CD8-positive, alpha-beta memory T cell (primary cell): Measurements from ENCODE around the gene PRSS21. TPM values are rescaled to one million over a fixed set of nuclear protein-coding genes. Genes with fewer than 3 reads are reported as not detected.

ENCODE experiments used
- CTCF ChIA-PET: fragments of 350-600 bp; sonication (Branson Sonifier 250); formaldehyde crosslinking; loops from one replicate; lab custom pipeline; 2021; ENCODE audit warnings: antibody characterized with exemption; lab: Charles Lee
- POLR2A ChIA-PET: fragments of 350-600 bp; sonication (Branson Sonifier 250); formaldehyde crosslinking; loops from one replicate; lab custom pipeline; 2021; ENCODE audit warnings: antibody characterized with exemption; lab: Charles Lee
- DNase-seq, 5 donors: peaks; one replicate each; pipeline versions ENCODE4 v3.0.0 to v3.0.0-alpha.2; 2020 to 2022; ENCODE audit warnings: mixed read lengths in 1 of 5
- H3K27ac ChIP-seq: one replicate; pipeline ENCODE4 v1.7.0; 2013; ENCODE audit warnings: low read depth, mild to moderate bottlenecking, low read length, moderate library complexity
- H3K27me3 ChIP-seq: 2 replicates; pipeline ENCODE4 v1.7.0; 2013; ENCODE audit warnings: low read length, mild to moderate bottlenecking; ENCODE audit not compliant: insufficient read depth, poor library complexity, severe bottlenecking
- H3K36me3 ChIP-seq: 2 replicates; pipeline ENCODE4 v1.7.0; 2013; ENCODE audit warnings: mild to moderate bottlenecking, low read length, moderate library complexity; ENCODE audit not compliant: insufficient read depth
- H3K4me1 ChIP-seq: 2 replicates; pipeline ENCODE4 v1.7.0; 2013; ENCODE audit warnings: mild to moderate bottlenecking, low read length, moderate library complexity; ENCODE audit not compliant: insufficient read depth
- H3K4me3 ChIP-seq: 2 replicates; pipeline ENCODE4 v1.7.0; 2013; ENCODE audit warnings: mild to moderate bottlenecking, low read length
- H3K9me3 ChIP-seq: 2 replicates; pipeline ENCODE4 v1.7.0; 2013; ENCODE audit warnings: mild to moderate bottlenecking, low read length
- H3K27ac Mint-ChIP-seq, 8 donors: one replicate each; pipeline ENCODE4 v1.8.0; 2020 to 2021; ENCODE audit warnings: mixed read lengths in 8 of 8, mild to moderate bottlenecking in 6 of 8, inconsistent platforms in 3 of 8, moderate library complexity in 3 of 8
- H3K27me3 Mint-ChIP-seq, 2 donors: one replicate each; pipeline ENCODE4 v1.8.0; 2020 to 2021; ENCODE audit warnings: mixed read lengths in 2 of 2, mild to moderate bottlenecking in 1 of 2, moderate library complexity in 1 of 2
- H3K36me3 Mint-ChIP-seq, 3 donors: one replicate each; pipeline ENCODE4 v1.8.0; 2020 to 2021; ENCODE audit warnings: mixed read lengths in 3 of 3, inconsistent platforms in 1 of 3, mild to moderate bottlenecking in 1 of 3
- H3K4me1 Mint-ChIP-seq, 3 donors: one replicate each; pipeline ENCODE4 v1.8.0; 2020 to 2021; ENCODE audit warnings: mixed read lengths in 3 of 3, inconsistent platforms in 1 of 3, mild to moderate bottlenecking in 1 of 3
- H3K4me3 Mint-ChIP-seq, 7 donors: one replicate each; pipeline ENCODE4 v1.8.0; 2020 to 2021; ENCODE audit warnings: mixed read lengths in 7 of 7, mild to moderate bottlenecking in 6 of 7, moderate library complexity in 4 of 7, inconsistent platforms in 2 of 7
- H3K9me3 Mint-ChIP-seq, 5 donors: one replicate each; pipeline ENCODE4 v1.8.0; 2020 to 2022; ENCODE audit warnings: mixed read lengths in 5 of 5, mild to moderate bottlenecking in 3 of 5, moderate library complexity in 2 of 5, inconsistent platforms in 1 of 5
- polyA plus RNA-seq: library from polyadenylated mRNA; unstranded; fragments of 300-500 nt; fragmentation: Illumina TruSeq; gene quantifications from one replicate; pipeline ENCODE4 v1.2.3, GENCODE V29; 2021
- total RNA-seq, 2 experiments: library from RNA; stranded (reverse); gene quantifications; one replicate each; pipeline ENCODE4 v1.2.3, GENCODE V29; 2021

The PRSS21 gene
- total and polyA plus RNA-seq, 3 experiments from 2014 or later: 8.8 to 13.6 (median 9.2) TPM

DNA sequence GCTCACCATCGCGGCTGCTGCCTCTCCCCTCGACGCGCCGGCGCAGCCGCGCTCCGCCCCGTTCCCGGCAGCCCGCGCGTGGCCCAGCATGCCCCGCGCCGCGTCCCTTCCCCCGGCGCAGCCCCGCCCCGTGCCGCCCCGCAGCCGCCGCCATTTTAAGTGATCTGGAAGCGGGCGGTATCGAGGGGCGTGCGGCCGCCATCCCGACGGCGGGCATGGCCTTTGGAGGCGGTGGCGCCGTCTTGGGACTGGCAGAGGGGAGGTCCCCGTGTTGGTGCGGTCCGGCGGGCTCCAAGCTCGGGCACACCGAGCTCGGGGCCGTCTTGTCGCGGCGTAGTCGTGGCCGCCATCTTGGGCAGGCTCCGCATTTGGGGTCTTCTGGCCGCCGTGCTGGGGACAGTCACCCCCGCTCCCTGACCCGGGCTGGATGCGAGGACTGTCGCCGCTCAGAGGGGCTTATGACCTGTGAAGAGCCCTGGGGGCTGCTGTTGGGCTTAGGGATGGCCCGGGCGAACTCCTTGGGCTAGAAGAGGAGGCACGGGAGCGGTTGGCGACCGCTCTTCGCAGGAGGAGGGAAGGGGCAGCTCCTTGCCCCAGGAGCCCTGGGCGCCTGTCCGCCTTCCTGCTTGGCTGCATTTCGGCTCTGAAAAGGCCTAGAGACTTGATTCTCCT, 39.7 kb upstream of the PRSS21 start, which contains the start of gene ELOB:
ELOB (minus strand) TSS at position 50 of the 672 bp plus-strand sequence; CDS start at position 9, 41 bp downstream.
- ChIA-PET CTCF (interaction anchor here (1.4 kb wide), 2 partner anchors 26 to 91 kb away, joined by 4 to 5 read pairs; no protein-coding TSS in a partner anchor), POLR2A (interaction anchor here (0.7 to 3.8 kb wide), 5 partner anchors 25 to 317 kb away, joined by 3 to 55 read pairs (median 6); partner anchors contain the start of genes PKMYT1, SRRM2 and TEDC2)
- peaks cover 24 to 62% (median 36%) of the 10 kb centered on the region in 3 donors for H3K4me1 Mint-ChIP-seq
- Histone ChIP-seq H3K9me3 (no peaks in the 10 kb centered on the region), H3K4me3 (peak within 1 kb of the TSS; percentile 97), H3K36me3 (peaks cover 22% of the 10 kb centered on the region), H3K4me1 (peaks cover 32% of the 10 kb centered on the region), H3K27ac (peak within 1 kb of the TSS; percentile 96), H3K27me3 (no peaks in the 10 kb centered on the region)
- H3K27me3 Mint-ChIP-seq: peaks cover 0 to 1% of the 10 kb centered on the region in 2 donors
- H3K9me3 Mint-ChIP-seq: no peaks in the 10 kb centered on the region
- peaks cover 0 to 43% (median 2%) of the 10 kb centered on the region in 3 donors for H3K36me3 Mint-ChIP-seq
- peak; percentile 84 to 91 (median 84) for DNase-seq
- peak within 1 kb of the TSS; percentile 95 to 98 (median 97) for H3K4me3 Mint-ChIP-seq
- peak within 1 kb of the TSS; percentile 98 to 100 (median 98) for H3K27ac Mint-ChIP-seq

DNA sequence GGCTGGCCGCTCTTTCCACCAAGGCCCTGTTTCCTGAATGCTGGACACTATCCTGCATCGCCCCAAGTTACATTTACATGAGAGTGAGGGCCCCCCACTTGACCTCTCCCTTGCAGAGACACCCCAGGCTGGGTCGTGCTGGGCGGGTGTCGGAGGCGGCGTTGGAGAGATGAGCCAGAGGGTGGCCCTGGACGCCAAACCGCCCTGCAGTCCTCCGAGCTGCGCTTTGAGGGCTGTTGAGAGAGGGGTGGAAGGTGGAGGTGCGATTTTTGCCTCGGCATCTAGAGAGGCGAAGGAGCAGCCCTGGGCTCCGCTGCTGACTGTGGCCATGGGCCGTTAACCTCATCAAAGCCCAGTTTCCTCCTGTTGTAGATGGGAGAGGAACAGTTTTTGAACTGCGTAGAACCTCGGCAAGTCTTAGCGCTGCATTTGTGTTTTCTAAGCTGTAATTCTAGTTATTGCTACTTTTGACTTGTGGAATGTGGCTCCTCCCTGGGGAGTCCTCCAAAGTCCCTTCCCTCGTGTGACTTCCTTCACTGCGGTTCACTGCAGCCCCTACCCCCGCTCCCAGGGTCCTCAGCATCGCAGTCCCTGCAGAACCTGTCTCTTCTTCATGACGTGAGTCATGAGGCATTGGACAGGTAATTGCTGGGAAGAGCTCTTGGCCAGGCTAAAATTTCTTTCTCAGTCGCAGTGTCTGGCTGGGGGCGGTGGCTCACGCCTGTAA, 39.0 kb upstream of the PRSS21 start:
- no peaks in the 10 kb centered on the region for H3K27me3 ChIP-seq
- DNase-seq: peak in 4 of 5 donors; percentile 11 to 70 (median 38)
- peak overlapping the region; percentile 96 for H3K27ac ChIP-seq
- POLR2A ChIA-PET: interaction anchor here (0.6 to 3.8 kb wide), 7 partner anchors 26 to 318 kb away, joined by 3 to 55 read pairs (median 3); partner anchors contain the start of genes PKMYT1, SRRM2 and TEDC2
- H3K27ac Mint-ChIP-seq: peak overlapping the region; percentile 98 to 100 (median 98)
- peaks cover 0 to 37% (median 0%) of the 10 kb centered on the region in 3 donors for H3K36me3 Mint-ChIP-seq
- H3K4me3 ChIP-seq: peak overlapping the region; percentile 97
- H3K9me3 Mint-ChIP-seq: no peaks in the 10 kb centered on the region
- CTCF ChIA-PET: interaction anchor here (1.0 to 1.9 kb wide), 4 partner anchors 13 to 149 kb away, joined by 3 to 5 read pairs (median 4); no protein-coding TSS in a partner anchor
- peaks cover 0 to 1% of the 10 kb centered on the region in 2 donors for H3K27me3 Mint-ChIP-seq
- peaks cover 32% of the 10 kb centered on the region for H3K4me1 ChIP-seq
- no peaks in the 10 kb centered on the region for H3K9me3 ChIP-seq
- peaks cover 21 to 55% (median 31%) of the 10 kb centered on the region in 3 donors for H3K4me1 Mint-ChIP-seq
- H3K36me3 ChIP-seq: peaks cover 17% of the 10 kb centered on the region
- H3K4me3 Mint-ChIP-seq: peak overlapping the region; percentile 95 to 98 (median 97)

DNA sequence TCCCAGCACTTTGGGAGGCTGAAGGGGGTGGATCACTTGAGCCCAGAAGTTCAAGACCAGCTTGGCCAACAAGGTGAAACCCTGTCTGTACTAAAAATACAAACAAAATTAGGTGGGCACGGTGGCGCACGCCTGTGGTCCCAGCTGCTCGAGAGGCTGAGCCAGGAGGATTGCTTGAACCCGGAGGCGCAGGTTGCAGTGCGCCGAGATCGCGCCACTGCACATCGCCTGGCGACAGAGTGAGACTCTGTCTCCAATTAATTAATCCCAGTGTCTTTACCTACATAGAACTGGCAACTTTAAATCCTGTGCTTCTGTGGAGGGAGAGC, 38.4 kb upstream of the PRSS21 start:
- ChIA-PET CTCF (interaction anchor here (1.0 to 1.9 kb wide), 3 partner anchors 13 to 148 kb away, joined by 3 to 5 read pairs (median 4); no protein-coding TSS in a partner anchor), POLR2A (interaction anchor here (0.6 to 3.8 kb wide), 6 partner anchors 26 to 202 kb away, joined by 3 to 55 read pairs (median 3); partner anchors contain the start of genes PKMYT1 and SRRM2)
- H3K27ac Mint-ChIP-seq: peak overlapping the region; percentile 98 to 100 (median 98)
- Histone ChIP-seq H3K4me1 (peaks cover 32% of the 10 kb centered on the region), H3K27ac (peak overlapping the region; percentile 96), H3K27me3 (no peaks in the 10 kb centered on the region), H3K36me3 (peaks cover 11% of the 10 kb centered on the region), H3K4me3 (peak overlapping the region; percentile 97), H3K9me3 (no peaks in the 10 kb centered on the region)
- no peaks in the 10 kb centered on the region for H3K9me3 Mint-ChIP-seq
- peaks cover 21 to 51% (median 31%) of the 10 kb centered on the region in 3 donors for H3K4me1 Mint-ChIP-seq
- H3K4me3 Mint-ChIP-seq: peak overlapping the region; percentile 95 to 98 (median 97)
- peaks cover 0 to 1% of the 10 kb centered on the region in 2 donors for H3K27me3 Mint-ChIP-seq
- peaks cover 0 to 32% (median 0%) of the 10 kb centered on the region in 3 donors for H3K36me3 Mint-ChIP-seq
- no peak for DNase-seq

DNA sequence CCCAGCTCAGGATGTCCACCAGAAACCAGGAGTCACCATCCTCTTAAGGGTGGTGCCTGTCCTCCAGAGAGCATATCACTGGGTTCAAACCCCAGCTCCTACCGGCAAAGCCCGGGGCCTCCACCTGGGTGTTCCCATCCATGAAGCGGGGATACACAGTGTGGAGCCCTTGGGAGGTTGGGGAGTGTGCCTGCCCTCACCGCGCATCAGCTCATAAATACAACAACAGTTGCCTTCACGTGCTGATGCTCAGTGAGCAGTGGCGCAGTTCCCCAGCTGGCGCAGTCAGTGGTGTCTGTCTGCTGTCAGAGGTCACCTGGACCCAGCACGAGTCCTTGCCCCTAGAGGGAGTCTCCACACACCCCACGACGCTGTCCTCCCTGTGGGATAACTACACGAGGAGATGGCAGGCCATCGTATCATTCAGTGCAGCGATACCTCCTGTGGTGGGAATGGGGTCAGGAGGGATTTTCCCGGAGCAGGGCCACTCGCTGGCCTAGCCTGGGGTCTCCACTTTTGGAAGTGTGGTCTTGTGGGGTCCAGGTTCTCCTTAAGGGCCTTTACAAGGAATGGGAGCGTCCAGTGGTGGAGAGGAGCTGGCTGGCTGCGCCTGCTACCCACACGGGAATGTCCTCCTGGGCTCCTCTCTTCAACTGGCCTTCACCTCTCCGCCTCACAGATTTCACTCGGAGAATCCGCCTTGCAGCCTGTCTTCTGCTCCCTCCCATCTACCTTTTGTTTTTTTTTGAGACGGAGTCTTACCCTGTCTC, 37.7 kb upstream of the PRSS21 start:
- ChIA-PET POLR2A (interaction anchor here (0.6 to 3.8 kb wide), 2 partner anchors 27 to 127 kb away, joined by 3 to 55 read pairs; partner anchors contain the start of gene SRRM2), CTCF (interaction anchor here (1.0 to 1.9 kb wide), 2 partner anchors 12 to 148 kb away, joined by 3 to 4 read pairs; no protein-coding TSS in a partner anchor)
- H3K27ac Mint-ChIP-seq: peak overlapping the region in 7 of 8 donors; percentile 98 to 100 (median 98)

DNA sequence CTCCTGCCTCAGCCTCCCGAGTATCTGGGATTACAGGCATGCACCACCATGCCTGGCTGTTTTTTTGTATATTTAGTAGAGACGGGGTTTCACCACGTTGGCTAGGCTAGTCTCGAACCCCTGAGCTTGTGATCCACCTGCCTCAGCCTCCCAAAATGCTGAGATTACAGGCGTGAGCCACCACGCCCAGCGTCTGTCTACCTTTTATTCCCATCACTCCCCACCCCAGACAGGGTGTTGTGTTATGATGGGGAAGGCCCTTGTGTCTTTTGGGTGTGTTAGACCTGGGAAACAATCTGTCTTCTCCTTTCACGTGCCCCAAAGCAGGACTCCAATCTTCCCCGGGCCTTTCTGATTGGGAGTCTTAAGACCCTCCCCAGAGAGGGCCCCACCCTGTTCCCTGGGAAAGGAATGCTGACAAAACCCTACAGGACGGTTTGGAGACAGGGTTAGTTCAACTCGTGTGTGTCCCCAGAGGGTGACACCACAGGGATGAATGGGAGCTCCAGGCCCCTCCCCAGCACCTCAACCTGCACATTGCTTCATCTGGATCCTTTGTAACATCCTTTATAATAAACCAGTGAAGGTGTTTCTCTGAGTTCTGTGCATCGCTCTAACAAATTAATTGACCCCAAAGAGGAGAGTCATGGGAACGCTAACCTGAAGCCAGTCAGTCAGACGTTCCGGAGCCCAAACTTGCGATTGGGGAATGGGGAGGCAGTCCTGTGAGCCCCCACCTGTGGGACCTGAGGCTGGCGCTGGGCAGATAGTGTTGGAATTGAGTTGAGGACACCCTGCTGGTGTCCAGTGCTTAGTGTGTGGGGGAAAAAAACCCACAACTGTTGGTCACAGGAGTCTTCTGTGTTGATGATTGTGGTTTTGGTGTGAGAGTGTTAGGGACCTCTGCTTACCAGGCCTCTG, 36.8 kb upstream of the PRSS21 start:
- H3K4me1 ChIP-seq: peaks cover 32% of the 10 kb centered on the region
- Mint-ChIP-seq H3K36me3 (peaks cover 0 to 20% (median 0%) of the 10 kb centered on the region in 3 donors), H3K4me3 (peak overlapping the region in 6 of 7 donors; percentile 19 to 66 (median 37)), H3K27me3 (peaks cover 0 to 1% of the 10 kb centered on the region in 2 donors), H3K9me3 (no peaks in the 10 kb centered on the region), H3K4me1 (peaks cover 24 to 46% (median 25%) of the 10 kb centered on the region in 3 donors), H3K27ac (peak overlapping the region in 6 of 8 donors; percentile 79 to 100 (median 87))
- H3K27ac ChIP-seq: no peak overlapping the region
- peaks cover under 1% of the 10 kb centered on the region for H3K36me3 ChIP-seq
- no peaks in the 10 kb centered on the region for H3K27me3 ChIP-seq
- H3K4me3 ChIP-seq: no peak overlapping the region
- POLR2A ChIA-PET: no interaction called here
- peak in 1 of 5 donors; percentile 15 for DNase-seq
- no peaks in the 10 kb centered on the region for H3K9me3 ChIP-seq
- CTCF ChIA-PET: interaction anchor here (1.9 kb wide), 1 partner anchor 147 kb away, joined by 4 read pairs; no protein-coding TSS in a partner anchor

More for the DNA sequence above, 37.7 kb upstream of the PRSS21 start:
- Mint-ChIP-seq H3K4me3 (peak overlapping the region; percentile 45 to 98 (median 97)), H3K9me3 (no peaks in the 10 kb centered on the region), H3K36me3 (peaks cover 0 to 26% (median 0%) of the 10 kb centered on the region in 3 donors), H3K4me1 (peaks cover 21 to 47% (median 30%) of the 10 kb centered on the region in 3 donors), H3K27me3 (peaks cover 0 to 1% of the 10 kb centered on the region in 2 donors)
- Histone ChIP-seq H3K27ac (no peak overlapping the region), H3K4me3 (no peak overlapping the region), H3K27me3 (no peaks in the 10 kb centered on the region), H3K36me3 (peaks cover 6% of the 10 kb centered on the region), H3K4me1 (peaks cover 32% of the 10 kb centered on the region), H3K9me3 (no peaks in the 10 kb centered on the region)
- DNase-seq: peak in 1 of 5 donors; percentile 41

DNA sequence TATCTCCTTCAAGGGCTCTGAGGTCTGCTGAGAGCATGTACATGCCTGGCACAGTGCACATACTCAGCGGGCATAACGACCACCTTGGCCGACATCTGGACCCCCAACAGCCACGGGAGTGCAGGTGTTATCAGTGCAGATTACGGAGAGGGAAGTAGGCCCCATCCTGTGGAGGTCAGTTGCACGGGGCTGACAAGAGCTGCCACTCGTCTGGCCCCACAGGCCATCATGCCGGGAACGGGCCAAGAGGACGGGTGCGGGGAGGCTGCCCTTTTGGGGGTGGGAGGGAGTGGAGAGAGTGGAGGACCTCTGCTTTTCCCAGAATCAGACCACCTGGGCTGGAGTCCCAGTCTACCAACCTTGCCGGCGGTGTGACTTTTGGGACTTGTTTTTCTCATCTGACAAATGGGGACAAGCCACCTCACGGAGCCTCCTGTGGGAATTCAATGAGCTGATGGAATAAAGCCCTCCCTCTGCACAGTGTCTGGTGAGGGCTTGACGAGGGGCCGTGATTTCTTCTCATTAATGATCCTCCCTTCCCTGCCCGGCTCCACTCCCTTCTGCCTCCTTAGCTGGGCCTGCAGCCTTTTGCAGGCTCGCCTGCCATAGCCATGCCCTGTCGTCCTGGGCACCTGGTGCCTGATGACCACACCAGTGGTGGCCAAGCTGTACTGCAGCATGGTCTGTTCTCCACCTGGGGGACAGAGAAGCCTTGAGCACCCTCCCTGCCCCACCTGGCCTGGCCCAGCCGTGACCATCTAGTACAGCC, 34.3 kb upstream of the PRSS21 start:
- H3K36me3 Mint-ChIP-seq: peaks cover 0 to 4% (median 0%) of the 10 kb centered on the region in 3 donors
- Histone ChIP-seq H3K36me3 (no peaks in the 10 kb centered on the region), H3K9me3 (no peaks in the 10 kb centered on the region), H3K4me1 (peaks cover 27% of the 10 kb centered on the region), H3K27me3 (no peaks in the 10 kb centered on the region), H3K4me3 (no peak overlapping the region), H3K27ac (no peak overlapping the region)
- peaks cover 12 to 41% (median 16%) of the 10 kb centered on the region in 3 donors for H3K4me1 Mint-ChIP-seq
- DNase-seq: peak in 1 of 5 donors; percentile 33
- no peaks in the 10 kb centered on the region for H3K9me3 Mint-ChIP-seq
- peak overlapping the region in 2 of 8 donors; percentile 21 to 30 for H3K27ac Mint-ChIP-seq
- peaks cover 0 to 2% of the 10 kb centered on the region in 2 donors for H3K27me3 Mint-ChIP-seq
- H3K4me3 Mint-ChIP-seq: peak overlapping the region in 1 of 7 donors; percentile 54
- POLR2A ChIA-PET: interaction anchor here (0.5 kb wide), 1 partner anchor 1277 kb away, joined by 4 read pairs; no protein-coding TSS in a partner anchor
- CTCF ChIA-PET: no interaction called here
